Neural progenitor cell (in vitro differentiated cells): ENCODE measurements around the gene DOHH.

ENCODE experiments used
- EZH2phosphoT487 ChIP-seq: fragments of 200-600 bp; sonication (generic); IDR thresholded peaks from 2 replicates; pipeline ENCODE4 v1.6.1; 2017; ENCODE audit warnings: antibody characterized with exemption
- TF ChIP-seq, protein P1 (sequence below): fragments of 200-600 bp; sonication (generic); IDR thresholded peaks from 2 replicates; pipeline ENCODE4 v1.5.1; 2017; ENCODE audit warnings: antibody characterized with exemption, mild to moderate bottlenecking

DNA sequence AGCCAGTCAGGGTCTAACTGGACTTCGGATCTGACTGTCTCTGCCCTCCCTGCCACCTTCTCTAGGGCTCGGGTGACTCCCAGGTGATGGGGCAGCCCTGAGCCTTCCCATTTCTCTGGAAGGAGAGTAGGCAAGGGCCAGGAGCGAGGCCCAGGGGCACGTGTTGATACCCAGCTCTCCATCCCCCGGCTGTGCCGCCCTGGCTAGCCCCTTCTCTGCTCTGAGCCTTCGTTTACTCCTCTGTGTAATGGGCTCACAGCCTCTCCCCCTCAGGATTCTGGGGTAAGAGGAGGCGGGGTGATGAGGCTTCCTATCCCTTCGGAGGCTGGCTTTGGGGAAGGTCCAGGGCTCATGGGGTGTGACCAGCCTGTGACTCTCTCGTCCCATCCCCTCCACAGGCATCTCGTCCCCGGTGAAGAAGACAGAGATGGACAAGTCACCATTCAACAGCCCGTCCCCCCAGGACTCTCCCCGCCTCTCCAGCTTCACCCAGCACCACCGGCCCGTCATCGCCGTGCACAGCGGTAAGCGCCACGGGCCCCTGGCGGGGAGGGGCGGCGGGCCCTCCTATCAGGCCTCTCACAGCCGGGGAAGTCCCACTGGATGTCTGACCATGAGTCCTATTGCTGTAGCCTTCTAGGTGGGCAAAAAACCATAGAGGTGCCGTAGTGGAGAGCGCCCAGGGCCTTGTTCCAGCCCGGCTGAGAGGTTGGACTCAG lies 51.7 kb downstream of the DOHH start:
- TF ChIP-seq, protein P1, sequence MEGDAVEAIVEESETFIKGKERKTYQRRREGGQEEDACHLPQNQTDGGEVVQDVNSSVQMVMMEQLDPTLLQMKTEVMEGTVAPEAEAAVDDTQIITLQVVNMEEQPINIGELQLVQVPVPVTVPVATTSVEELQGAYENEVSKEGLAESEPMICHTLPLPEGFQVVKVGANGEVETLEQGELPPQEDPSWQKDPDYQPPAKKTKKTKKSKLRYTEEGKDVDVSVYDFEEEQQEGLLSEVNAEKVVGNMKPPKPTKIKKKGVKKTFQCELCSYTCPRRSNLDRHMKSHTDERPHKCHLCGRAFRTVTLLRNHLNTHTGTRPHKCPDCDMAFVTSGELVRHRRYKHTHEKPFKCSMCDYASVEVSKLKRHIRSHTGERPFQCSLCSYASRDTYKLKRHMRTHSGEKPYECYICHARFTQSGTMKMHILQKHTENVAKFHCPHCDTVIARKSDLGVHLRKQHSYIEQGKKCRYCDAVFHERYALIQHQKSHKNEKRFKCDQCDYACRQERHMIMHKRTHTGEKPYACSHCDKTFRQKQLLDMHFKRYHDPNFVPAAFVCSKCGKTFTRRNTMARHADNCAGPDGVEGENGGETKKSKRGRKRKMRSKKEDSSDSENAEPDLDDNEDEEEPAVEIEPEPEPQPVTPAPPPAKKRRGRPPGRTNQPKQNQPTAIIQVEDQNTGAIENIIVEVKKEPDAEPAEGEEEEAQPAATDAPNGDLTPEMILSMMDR: no peak
- no peak for TF ChIP-seq EZH2phosphoT487
